Activated naive CD4-positive, alpha-beta T cell treated with Interleukin-2 at 50 U/mL for 16 hours (primary cell): ENCODE results near the gene ADAM15.
A peak's percentile ranks its signal among the peaks of the same experiment; 100 is the strongest.

Source experiments
- DNase-seq: peaks from one replicate; pipeline ENCODE4 v3.0.0-alpha.2; 2020

Gene ADAM15

GRCh38 chr1:155012776-155013602 is 38.1 kb upstream of the ADAM15 start:
- DNase-seq: peak; percentile 15

- peak; percentile 35 for DNase-seq
Measured at GRCh38 chr1:155013632-155014031, 37.5 kb upstream of the ADAM15 start.

- no peak for DNase-seq
Measured at GRCh38 chr1:155014709-155015508, 36.2 kb upstream of the ADAM15 start.

DNA sequence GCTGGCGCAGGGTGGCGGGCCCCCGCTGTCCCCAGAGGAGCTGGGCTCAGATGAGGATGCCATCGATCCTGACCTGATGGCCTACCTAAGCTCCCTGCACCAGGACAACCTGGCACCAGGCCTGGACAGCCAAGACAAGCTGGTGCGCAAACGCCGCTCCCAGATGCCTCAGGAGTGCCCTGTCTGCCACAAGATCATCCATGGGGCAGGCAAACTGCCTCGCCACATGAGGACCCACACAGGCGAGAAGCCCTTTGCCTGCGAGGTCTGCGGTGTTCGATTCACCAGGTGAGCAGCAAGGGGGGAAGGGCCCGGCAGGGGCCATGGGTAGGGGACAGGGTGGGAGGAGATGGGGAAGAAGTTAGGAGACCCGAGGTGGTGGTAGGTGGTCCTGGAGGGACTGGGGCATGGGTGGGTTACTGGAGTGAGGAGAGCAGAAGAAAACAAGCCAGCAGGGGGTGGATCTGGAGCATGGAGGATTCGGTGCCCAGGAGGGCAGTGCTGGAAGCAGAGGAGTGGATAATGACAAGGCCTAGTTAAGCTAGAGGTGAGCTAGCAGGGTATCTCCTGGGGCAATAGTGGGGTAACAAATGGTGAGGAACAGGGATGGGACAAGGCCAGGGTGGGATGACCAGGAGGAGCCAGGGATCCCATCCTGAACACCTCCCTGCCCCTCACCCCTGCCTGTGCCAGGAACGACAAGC is 35.4 kb upstream of the ADAM15 start:
- no peak for DNase-seq

- DNase-seq: peak; percentile 22
Measured at GRCh38 chr1:155016231-155016831, 34.8 kb upstream of the ADAM15 start.

DNA sequence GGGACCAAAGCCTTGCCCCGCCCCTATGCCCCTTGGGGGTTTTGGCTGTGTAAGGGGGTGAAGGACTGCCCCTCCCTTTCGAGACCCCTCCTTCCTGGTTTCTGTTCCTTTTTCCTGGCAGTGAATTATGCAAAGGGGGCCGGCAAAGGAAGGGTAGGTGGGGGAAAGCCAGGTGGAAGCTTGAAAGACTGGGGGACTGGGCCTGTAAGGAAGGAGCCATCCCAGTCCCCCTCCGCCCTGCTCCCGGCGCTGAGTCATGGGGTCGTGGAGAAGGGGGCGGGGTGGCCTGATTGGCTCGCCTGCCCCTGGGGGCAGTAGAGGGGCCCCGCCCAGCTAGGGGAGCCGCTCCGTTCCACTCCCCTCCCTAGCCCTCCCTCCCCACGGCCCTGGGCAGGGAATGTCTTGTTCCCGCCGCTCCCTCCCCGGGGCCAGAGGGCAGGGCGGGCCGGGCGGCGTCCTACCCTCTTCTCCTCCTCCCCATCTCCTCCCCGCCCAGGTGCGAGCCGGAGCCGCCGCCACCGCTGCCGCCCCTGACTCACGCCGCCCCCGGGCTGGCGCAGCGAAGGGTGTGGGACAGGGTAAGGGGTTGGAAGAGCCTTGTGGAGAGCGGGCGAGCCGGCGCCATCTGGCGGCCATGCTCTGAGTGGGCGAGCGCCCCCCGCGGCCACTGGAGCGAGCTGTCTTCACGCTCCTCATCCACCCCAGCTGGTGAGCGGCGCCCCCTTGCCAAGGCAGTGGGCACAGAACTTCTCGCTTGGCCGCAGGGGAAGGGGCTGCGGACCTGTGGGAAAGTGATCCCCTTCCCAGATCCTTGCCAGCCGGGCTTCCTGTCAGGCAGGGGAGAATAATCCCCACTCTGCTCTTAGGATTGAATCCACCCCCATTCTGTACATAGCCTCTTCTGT is 33.8 kb upstream of the ADAM15 start:
- peak; percentile 94 for DNase-seq

GRCh38 chr1:155017946-155018316 is 33.2 kb upstream of the ADAM15 start:
- no peak for DNase-seq

DNA sequence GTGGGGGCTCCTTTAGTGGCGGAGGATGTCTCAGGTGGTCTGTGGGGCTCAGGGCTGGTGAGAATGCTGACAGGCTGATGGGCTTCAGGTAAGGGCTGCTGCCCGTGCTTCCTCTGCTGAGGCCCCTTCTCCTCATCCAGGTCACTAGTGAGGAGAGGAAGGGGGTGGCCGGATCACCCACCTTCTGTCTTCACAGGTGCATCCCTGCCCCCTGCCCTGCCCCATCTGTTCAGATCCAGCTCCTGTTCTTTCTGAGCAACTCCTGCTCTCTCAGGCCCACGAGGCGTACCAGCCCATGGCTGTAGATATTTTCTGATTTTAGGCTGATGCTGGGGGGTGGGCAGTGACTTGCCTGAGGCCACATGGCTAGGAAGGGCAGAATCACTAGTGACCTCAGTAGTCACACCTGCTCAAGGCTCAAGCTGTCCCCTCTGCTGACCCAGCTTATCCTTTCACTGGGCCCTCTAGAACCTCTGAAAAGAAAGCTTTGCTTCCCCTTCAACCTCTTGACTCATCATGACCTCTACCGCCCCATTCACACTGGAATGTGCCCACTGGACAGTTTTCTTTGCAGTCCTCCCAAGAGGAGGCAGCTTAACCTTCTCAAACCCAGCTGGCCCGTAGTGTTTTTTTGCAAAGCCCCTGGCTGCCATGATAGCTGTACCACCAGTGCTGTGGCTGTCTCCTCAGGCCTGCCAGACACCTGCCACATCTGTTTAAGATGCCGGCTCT is 32.3 kb upstream of the ADAM15 start:
- DNase-seq: no peak

DNA sequence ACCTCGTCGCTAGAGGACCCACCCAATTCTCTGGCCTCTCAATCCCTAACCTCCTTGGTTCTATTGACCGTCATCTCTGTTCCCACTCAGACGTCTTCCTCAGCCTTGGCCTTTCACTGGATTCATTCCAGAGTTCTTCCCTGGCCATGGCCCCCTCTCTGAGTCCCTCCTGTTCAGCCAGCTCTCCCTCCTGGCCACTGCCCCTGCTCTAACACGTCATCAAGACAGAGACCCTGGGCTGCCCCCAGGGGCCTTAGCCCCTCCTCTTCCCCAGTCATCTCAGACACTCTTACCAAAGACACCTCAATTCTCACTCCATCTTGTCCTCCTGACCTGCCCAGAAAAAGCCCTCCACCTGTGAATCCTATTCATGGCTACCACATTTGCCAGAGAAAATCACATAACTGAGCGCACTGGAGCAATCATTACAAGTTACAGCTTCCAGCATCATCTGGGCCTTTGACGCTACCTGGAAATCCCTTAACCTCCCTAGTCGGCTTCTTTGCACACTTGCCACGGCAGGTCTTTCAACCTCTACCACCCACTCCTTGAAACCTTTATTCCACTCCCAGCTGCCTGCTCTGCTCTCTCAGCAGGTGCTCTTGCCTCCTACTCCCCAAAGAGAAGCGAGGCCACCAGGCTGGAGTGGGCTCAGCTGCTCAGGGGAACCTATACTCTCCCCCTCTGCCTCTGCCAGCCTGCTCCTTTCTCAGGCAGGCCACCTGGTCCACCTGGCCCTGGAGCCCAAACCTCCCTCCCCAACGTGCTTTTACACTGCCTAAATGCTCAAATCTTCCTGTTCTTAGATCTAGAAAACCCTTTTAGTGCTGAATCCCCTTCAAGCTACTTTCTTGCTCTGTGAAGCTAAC is 31.5 kb upstream of the ADAM15 start:
- no peak for DNase-seq

DNA sequence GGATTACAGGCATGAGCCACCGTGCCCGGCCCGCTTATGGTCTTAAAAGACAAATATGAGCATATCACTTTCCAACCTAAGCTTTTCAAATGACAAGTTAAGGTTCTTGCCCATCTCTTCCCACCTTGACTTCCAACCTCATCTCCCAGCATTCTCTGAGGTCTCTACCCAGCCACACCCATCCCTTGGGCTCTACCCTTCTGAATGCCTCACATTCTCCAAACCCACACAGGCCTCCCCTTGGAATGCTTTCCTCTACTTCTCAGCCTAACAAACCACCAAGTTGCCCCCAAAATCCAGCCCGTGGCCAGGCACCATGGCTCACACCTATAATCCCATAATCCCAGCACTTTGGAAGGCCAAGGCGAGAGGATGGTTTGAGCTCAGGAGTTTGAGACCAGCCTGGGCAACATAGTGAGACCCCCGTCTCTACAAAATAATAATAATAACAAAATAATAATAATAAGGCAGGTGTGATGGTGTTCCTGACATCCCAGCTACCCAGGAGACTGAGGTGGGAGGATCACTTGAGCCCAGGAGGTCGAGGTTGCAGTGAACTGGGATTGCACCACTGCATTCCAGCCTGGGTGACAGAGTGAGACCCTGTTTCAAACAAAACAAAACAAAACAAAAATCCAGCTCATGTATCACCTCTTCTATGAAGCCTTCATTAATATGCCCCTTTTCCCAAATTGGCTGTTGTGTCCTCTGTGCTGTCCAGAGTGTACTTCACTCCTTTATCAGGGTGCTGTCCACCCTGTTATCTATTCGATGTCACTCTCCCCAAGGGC is 28.8 kb upstream of the ADAM15 start:
- no peak for DNase-seq

GRCh38 chr1:155022927-155023236 is 28.2 kb upstream of the ADAM15 start:
- DNase-seq: no peak

DNA sequence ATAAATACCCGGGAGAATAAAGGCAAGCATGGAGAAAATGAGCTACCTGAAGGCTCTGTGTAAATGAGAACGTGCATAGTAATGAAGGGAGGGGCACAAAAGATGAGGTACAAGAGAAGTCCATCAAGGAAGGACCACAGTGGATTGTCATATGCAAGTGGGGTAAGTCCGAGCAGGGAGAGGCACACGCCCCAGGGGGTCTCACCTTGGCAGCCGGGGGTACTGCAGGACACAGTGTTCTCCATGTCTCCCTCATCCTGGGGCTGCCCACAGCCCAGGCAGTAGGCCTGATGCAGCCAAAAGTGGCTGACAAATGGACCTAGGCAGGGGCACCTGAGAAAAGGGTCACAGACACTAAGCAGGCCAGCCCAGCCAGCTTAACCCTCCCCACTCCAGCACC is 27.5 kb upstream of the ADAM15 start:
- no peak for DNase-seq

GRCh38 chr1:155024315-155024714 is 26.8 kb upstream of the ADAM15 start:
- DNase-seq: no peak

GRCh38 chr1:155026154-155026553 is 25.0 kb upstream of the ADAM15 start:
- DNase-seq: no peak

- DNase-seq: no peak
Measured at GRCh38 chr1:155026588-155026987, 24.5 kb upstream of the ADAM15 start.

- no peak for DNase-seq
Measured at GRCh38 chr1:155029513-155030242, 21.4 kb upstream of the ADAM15 start.

- no peak for DNase-seq
Measured at GRCh38 chr1:155030243-155030795, 20.8 kb upstream of the ADAM15 start.

- DNase-seq: no peak
Measured at GRCh38 chr1:155030899-155031298, 20.2 kb upstream of the ADAM15 start.

DNA sequence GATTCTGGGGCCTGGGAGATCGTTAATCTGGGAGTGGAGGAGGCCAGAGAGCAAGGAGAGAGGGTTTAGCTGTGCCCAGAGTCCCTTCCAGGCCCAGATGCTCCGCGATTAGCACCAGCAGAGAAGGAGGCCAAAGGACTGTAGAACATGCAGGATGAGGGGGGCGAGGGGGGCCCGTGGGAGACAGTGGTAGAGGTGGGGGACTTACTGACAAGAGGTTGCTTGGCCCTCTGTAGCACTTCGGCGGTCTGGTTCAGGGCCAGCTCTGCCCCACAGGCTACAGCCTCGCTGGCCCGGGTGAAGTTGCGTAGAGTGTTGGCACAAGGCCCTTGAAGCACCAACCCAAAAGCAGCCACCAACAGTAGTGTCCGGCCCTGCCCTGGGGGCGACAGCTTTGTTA is 18.2 kb upstream of the ADAM15 start:
- DNase-seq: no peak
